OCI-LY3 (cell line): ENCODE data around the gene MED8.
A peak's percentile ranks its signal among the peaks of the same experiment; 100 is the strongest.

Source experiments
- H2AFZ ChIP-seq: fragments of 200-600, 300-600 bp; shearing (Covaris generic); 2 replicates; pipeline ENCODE4 v1.6.0; 2014; ENCODE audit warnings: antibody characterized with exemption, low read depth, low read length
- H3K27ac ChIP-seq: fragments of 200-600, 300-600 bp; sonication (generic); 2 replicates; pipeline ENCODE4 v1.5.1; 2014; ENCODE audit warnings: mild to moderate bottlenecking, low read length, moderate library complexity, mixed read lengths
- H3K27me3 ChIP-seq: fragments of 200-600, 300-600 bp; sonication (generic); 2 replicates; pipeline ENCODE4 v1.6.1; 2014; ENCODE audit warnings: low read depth, low read length, mixed read lengths
- H3K36me3 ChIP-seq: fragments of 200-600, 300-600 bp; sonication (generic); replicated peaks from 2 replicates; pipeline ENCODE3; 2014; ENCODE audit warnings: low read depth, low read length, mixed read lengths
- H3K4me1 ChIP-seq: fragments of 300-600, 200-600 bp; sonication (generic); 2 replicates; pipeline ENCODE4 v1.6.1; 2014; ENCODE audit warnings: low read length, mixed read lengths
- H3K4me2 ChIP-seq: fragments of 200-600, 300-600 bp; sonication (generic); 2 replicates; pipeline ENCODE4 v1.6.1; 2014; ENCODE audit warnings: low read length, mixed read lengths
- H3K4me3 ChIP-seq: fragments of 300-600, 200-600 bp; sonication (generic); 2 replicates; pipeline ENCODE4 v1.5.1; 2014; ENCODE audit warnings: antibody characterized with exemption, mild to moderate bottlenecking, low read length, moderate library complexity
- H3K79me2 ChIP-seq: fragments of 300-600, 200-600 bp; shearing (Covaris generic); 2 replicates; pipeline ENCODE4 v1.6.1; 2014; ENCODE audit warnings: mild to moderate bottlenecking, low read length, mixed read lengths
- H3K9ac ChIP-seq: fragments of 300-600, 200-600 bp; shearing (Covaris generic); 2 replicates; pipeline ENCODE4 v1.6.0; 2014; ENCODE audit warnings: mild to moderate bottlenecking, low read length, moderate library complexity
- H3K9me3 ChIP-seq: fragments of 200-600, 300-600 bp; shearing (Covaris generic); 2 replicates; pipeline ENCODE4 v1.6.1; 2014; ENCODE audit warnings: low read length, mixed read lengths; ENCODE audit not compliant: insufficient read depth
- H4K20me1 ChIP-seq: fragments of 200-600, 300-600 bp; sonication (generic); 2 replicates; pipeline ENCODE4 v1.6.1; 2016; ENCODE audit warnings: low read length, mixed read lengths; ENCODE audit not compliant: insufficient read depth
- EZH2phosphoT487 ChIP-seq: fragments of 200-600 bp; shearing (Covaris generic); IDR thresholded peaks from 2 replicates; pipeline ENCODE4 v1.6.1; 2018; ENCODE audit warnings: antibody characterized with exemption, mixed run types, low read depth
- TF ChIP-seq, protein P1 (sequence below): fragments of 200-600, 300-600 bp; sonication (generic); IDR thresholded peaks from 2 replicates; pipeline ENCODE4 v1.5.1; 2014; ENCODE audit warnings: antibody characterized with exemption, low read length, low read depth

The MED8 gene

DNA sequence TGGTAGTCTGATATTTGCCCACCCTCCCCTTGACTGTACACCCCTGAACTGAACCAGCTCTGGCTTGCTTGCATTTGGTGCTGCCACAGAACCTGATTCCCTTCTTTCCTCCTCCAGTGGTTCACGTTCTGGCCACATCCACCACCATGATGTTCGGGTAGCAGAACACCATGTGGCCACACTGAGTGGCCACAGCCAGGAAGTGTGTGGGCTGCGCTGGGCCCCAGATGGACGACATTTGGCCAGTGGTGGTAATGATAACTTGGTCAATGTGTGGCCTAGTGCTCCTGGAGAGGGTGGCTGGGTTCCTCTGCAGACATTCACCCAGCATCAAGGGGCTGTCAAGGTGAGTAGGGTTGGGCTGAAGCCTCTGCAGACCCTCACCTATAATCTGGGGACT, 29.0 kb downstream of the MED8 start:
- no peaks in the 10 kb centered on the region for H4K20me1 ChIP-seq
- H3K4me3 ChIP-seq, result no peak overlapping the region
- H3K9ac ChIP-seq, result no peak overlapping the region
- H3K79me2 ChIP-seq, result peaks cover 39% of the 10 kb centered on the region
- peak overlapping the region; percentile 86 for H3K4me2 ChIP-seq
- H2AFZ ChIP-seq, result no peak overlapping the region
- H3K36me3 ChIP-seq, result peaks cover 36% of the 10 kb centered on the region
- no peaks in the 10 kb centered on the region for H3K27me3 ChIP-seq
- H3K4me1 ChIP-seq, result peaks cover 16% of the 10 kb centered on the region
- H3K9me3 ChIP-seq, result no peaks in the 10 kb centered on the region
- H3K27ac ChIP-seq, result no peak overlapping the region
- TF ChIP-seq, protein P1, sequence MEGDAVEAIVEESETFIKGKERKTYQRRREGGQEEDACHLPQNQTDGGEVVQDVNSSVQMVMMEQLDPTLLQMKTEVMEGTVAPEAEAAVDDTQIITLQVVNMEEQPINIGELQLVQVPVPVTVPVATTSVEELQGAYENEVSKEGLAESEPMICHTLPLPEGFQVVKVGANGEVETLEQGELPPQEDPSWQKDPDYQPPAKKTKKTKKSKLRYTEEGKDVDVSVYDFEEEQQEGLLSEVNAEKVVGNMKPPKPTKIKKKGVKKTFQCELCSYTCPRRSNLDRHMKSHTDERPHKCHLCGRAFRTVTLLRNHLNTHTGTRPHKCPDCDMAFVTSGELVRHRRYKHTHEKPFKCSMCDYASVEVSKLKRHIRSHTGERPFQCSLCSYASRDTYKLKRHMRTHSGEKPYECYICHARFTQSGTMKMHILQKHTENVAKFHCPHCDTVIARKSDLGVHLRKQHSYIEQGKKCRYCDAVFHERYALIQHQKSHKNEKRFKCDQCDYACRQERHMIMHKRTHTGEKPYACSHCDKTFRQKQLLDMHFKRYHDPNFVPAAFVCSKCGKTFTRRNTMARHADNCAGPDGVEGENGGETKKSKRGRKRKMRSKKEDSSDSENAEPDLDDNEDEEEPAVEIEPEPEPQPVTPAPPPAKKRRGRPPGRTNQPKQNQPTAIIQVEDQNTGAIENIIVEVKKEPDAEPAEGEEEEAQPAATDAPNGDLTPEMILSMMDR, result no peak
- TF ChIP-seq EZH2phosphoT487, result no peak

DNA sequence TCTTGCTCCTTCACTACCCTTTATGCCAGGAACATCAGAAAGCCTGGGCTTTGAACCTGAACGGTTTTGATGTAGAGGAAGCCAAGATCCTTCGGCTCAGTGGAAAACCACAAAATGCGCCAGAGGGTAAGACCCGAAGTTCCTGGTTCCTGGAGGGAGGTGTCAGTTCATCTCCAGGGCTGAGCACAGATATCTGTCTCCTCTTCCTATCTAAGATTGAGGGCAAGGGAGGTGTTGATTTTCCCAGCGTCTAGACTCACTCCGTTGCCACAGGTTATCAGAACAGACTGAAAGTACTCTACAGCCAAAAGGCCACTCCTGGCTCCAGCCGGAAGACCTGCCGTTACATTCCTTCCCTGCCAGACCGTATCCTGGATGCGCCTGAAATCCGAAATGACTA, 29.9 kb downstream of the MED8 start:
- H3K27ac ChIP-seq, result peak overlapping the region; percentile 64; the same call in 1 of the 2 replicates
- no peak for TF ChIP-seq EZH2phosphoT487
- peaks cover 16% of the 10 kb centered on the region for H3K4me1 ChIP-seq
- H3K27me3 ChIP-seq, result no peaks in the 10 kb centered on the region
- H3K9ac ChIP-seq, result peak overlapping the region; percentile 87
- H3K9me3 ChIP-seq, result no peaks in the 10 kb centered on the region
- peaks cover 33% of the 10 kb centered on the region for H3K79me2 ChIP-seq
- no peak overlapping the region for H2AFZ ChIP-seq
- peak overlapping the region; percentile 89 for H3K4me3 ChIP-seq
- peaks cover 27% of the 10 kb centered on the region for H3K36me3 ChIP-seq
- peak overlapping the region; percentile 86 for H3K4me2 ChIP-seq
- no peaks in the 10 kb centered on the region for H4K20me1 ChIP-seq

DNA sequence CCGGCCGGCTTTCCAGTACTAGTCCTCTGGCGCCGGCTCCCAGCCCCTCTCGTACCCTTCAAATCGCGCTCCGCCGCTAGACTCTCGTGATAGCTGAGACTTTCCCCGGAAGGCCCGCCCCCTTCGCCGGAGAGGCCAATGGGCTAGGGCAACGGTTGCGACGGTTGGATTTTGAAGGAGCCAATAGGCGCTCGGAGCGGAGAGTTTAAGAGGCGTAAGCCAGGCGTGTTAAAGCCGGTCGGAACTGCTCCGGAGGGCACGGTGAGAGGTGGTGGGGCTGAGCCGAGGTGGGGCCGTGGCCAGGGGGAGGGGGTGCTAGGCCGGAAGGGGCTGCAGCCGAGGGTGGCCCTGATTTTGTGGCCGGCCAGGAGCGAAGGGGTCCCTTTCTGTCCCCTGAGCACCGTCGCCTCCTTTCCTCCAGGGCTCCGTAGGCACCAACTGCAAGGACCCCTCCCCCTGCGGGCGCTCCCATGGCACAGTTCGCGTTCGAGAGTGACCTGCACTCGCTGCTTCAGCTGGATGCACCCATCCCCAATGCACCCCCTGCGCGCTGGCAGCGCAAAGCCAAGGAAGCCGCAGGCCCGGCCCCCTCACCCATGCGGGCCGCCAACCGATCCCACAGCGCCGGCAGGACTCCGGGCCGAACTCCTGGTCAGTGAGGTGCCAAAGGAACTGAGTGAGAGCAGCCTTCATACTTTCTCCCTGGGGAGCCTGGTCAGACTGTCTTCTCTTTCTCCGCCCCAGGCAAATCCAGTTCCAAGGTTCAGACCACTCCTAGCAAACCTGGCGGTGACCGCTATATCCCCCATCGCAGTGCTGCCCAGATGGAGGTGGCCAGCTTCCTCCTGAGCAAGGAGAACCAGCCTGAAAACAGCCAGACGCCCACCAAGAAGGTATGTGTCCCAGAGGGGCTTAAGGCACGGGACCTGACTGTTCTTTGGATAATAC, 30.6 kb downstream of the MED8 start, which contains the start of gene CDC20:
CDC20 (plus strand) TSS at position 236 of the 948 bp plus-strand sequence; CDS start at position 471, 235 bp downstream.
- Histone ChIP-seq H3K4me3 (peak within 1 kb of the TSS; percentile 89), H3K9me3 (no peaks in the 10 kb centered on the region), H3K27ac (peak within 1 kb of the TSS; percentile 68), H3K36me3 (peaks cover 24% of the 10 kb centered on the region), H2AFZ (peak within 1 kb of the TSS; percentile 84), H4K20me1 (no peaks in the 10 kb centered on the region), H3K9ac (peak within 1 kb of the TSS; percentile 96), H3K79me2 (peaks cover 33% of the 10 kb centered on the region), H3K4me2 (peak within 1 kb of the TSS; percentile 97), H3K4me1 (peaks cover 16% of the 10 kb centered on the region), H3K27me3 (no peaks in the 10 kb centered on the region)
- TF ChIP-seq EZH2phosphoT487, result no peak
- TF ChIP-seq, protein P1, result no peak

DNA sequence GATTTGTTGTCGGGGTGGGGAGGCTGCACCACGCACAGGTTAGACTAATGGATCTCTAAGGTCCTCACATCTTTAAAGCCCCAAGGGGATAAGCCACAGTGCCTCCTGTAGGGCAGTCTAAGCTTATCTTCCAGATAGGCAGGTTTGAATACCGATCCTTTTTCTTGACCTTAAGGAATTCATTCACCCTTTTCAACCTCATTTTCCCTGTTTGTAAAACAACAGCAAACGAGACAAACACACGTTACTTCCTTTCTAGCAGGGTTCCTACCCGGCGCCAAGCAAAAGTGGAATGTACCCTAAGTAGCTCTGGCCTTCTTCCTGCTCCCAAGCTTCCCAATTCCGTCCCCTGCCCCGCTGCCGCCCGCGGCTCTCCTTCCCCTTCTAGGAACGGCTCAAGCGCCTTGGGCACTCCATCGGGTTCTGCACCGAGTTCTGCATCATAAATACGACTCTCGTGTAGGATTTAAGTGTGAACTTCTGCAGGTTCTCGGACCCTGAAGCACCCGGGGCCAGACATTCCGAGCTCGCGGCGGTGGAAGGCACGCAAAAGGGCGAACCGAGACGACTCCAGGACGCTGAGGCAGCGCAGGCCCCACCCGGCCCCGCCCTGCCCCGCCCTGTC, 31.4 kb downstream of the MED8 start:
- TF ChIP-seq, protein P1, result peak; percentile 35
- TF ChIP-seq EZH2phosphoT487, result no peak
- Histone ChIP-seq H3K27me3 (no peaks in the 10 kb centered on the region), H3K4me1 (peaks cover 16% of the 10 kb centered on the region)

More for the DNA sequence above, 31.4 kb downstream of the MED8 start:
- Histone ChIP-seq H3K27ac (peak overlapping the region; percentile 68), H4K20me1 (no peaks in the 10 kb centered on the region), H2AFZ (peak overlapping the region; percentile 84), H3K9ac (peak overlapping the region; percentile 96), H3K36me3 (peaks cover 24% of the 10 kb centered on the region), H3K9me3 (no peaks in the 10 kb centered on the region), H3K79me2 (peaks cover 33% of the 10 kb centered on the region), H3K4me3 (peak overlapping the region; percentile 89), H3K4me2 (peak overlapping the region; percentile 97)
